Measurements from ENCODE around the gene SMC3.
"Not testable (repeated sequence)": the region's sequence is repeated elsewhere in the genome, so short reads cannot be mapped to it uniquely, and the experiment has no call there.

SMC3 gene

DNA sequence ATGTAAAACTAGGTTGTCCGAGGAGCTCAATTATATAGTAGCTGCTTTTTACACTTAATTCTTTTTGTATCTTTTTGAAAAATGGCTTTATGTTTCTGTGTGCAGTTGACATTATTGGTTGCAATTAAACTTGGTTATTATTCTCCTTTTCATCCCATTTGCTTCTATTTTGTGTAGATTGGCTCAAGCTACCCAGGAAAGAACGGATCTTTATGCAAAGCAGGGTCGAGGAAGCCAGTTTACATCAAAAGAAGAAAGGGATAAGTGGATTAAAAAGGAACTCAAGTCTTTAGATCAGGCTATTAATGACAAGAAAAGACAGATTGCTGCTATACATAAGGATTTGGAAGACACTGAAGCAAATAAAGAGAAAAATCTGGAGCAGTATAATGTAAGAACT lies 16.5 kb downstream of the SMC3 start:
- no peak for DNase-seq (ENCODE audit: low read depth)

DNA sequence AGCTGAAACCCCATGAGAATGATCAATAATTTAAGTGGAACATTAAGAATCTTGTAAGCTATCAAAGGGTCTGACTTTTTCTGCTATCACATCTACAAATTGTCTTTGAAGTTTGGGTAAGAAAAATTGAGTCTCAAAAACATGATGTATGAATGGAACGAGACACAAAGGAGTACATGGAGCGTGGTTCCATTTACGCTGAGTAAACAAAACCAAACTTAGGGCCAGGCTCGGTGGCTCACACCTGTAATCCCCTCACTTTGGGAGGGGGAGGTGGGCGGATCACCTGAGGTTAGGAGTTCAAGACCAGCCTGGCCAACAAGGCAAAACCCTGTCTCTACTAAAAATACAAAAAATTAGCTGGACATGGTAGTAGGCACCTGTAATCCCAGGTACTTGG lies 24.3 kb downstream of the SMC3 start:
- no peak for DNase-seq (ENCODE audit: low read depth)

DNA sequence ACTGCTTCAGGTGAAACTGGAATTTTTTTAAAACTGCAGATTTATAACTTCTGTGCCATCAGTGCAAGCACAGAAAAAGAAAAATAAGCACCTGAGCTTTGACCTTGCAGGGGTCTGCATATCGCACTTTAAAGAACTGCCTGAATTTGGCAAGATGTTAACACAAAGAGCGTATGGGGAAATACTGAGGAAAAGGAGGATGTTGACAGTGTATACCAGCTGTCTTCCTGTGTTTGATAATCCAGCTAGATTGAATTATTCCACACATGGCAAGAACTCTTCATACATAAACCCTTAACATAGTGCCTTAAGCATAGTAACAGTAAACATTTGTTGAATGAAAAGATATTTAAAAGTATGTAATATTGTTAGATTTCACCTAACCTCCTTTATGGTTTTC lies 30.0 kb downstream of the SMC3 start:
- DNase-seq (ENCODE audit: low read depth): no peak

DNA sequence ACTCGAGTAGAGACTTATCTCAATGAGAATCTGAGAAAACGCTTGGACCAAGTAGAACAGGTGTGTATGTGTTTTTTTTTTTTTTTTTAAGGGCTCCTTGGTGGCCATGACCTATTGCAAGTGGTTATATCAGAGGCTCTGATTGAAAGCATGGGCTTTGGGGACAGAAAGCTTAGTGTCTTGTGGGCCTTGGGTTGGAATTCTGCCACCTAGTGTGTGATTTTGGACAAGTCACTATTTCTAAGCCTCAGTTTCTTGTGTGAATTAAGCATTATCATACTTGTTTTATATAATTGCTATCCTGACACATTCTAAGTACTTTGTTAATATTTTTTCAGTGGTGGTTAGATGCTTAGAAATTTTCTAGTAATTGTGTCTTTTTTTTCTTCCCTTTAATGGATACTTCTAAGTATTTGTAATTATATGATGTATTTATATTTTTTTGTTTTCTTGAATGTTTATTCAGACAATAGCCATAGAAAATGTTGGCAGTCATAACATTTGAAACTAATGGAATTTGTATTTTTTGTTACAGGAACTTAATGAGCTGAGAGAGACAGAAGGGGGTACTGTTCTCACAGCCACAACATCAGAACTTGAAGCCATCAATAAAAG lies 33.1 kb downstream of the SMC3 start:
- no peak for DNase-seq (ENCODE audit: low read depth)

DNA sequence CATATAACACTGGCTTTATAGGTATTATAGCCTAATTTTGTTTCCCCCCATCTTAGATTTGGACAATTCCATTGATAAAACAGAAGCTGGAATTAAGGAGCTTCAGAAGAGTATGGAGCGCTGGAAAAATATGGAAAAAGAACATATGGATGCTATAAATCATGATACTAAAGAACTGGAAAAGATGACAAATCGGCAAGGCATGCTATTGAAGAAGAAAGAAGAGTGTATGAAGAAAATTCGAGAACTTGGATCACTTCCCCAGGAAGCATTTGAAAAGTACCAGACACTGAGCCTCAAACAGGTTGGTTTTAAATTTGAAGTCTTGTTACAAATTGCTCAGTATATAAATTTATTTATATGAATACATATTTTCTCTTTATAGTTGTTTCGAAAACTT lies 34.1 kb downstream of the SMC3 start:
- DNase-seq (ENCODE audit: low read depth): no peak

DNA sequence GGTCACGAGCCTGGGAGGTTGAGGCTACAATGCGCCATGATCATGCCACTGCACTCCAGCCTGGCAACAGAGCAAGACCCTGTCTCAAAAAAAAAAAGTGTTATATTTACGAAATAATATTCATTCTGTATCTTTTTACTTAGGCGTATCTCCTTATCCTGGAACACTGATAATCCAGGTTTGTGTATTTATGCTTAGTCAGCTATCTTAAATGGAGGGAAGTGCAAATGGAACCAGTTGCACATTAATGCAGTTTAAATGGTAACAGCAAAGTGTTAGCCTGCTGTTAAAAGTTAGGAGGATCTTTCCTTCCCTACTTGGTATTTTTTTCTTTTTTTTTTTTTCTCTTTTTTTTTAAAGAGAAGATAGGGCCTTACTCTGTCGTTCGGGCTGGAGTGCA lies 40.6 kb downstream of the SMC3 start:
- no peak for DNase-seq (ENCODE audit: low read depth)

DNA sequence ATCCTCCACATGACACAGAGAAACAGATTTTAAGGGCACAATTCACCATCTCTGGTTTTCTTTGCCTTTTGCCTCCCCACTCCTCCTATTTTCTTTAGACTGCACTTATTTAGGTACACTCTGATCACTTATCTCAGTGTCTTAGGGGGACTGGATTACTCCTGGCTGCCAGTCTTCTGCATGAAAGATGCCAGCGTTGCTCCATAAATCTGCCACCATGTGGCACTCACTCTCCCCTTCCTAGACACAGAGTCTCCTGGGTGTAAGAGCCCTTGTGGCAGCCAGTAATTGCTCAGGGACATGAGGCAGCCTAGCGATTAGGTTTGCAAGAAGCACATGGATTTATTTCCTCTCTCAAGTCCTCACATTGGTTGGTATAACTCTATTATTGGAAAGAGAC lies 42.1 kb downstream of the SMC3 start:
- DNase-seq (ENCODE audit: low read depth): no peak

DNA sequence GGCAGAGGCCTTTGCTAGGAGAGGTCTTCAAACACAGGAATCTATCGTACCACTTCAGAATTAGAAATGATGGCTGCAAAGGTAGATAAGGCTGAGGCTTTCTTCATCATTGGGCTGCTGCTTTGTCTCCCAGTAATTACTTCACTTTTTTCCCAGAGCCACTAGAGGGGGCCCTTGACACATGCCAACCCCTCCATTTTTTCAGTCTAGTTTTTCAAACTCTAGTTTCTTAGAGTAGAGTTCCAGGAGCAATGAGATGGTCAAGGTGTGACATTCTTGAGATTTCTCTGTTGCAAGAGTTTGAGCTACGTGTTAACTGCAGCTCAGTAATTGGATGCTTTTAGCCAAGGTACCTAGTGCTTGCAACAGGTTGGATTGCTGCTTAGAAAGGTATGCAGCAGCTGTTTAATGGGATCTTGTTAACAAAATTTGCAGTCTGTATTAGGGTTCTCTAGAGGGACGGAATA lies 42.8 kb downstream of the SMC3 start:
- no peak for DNase-seq (ENCODE audit: low read depth)

DNA sequence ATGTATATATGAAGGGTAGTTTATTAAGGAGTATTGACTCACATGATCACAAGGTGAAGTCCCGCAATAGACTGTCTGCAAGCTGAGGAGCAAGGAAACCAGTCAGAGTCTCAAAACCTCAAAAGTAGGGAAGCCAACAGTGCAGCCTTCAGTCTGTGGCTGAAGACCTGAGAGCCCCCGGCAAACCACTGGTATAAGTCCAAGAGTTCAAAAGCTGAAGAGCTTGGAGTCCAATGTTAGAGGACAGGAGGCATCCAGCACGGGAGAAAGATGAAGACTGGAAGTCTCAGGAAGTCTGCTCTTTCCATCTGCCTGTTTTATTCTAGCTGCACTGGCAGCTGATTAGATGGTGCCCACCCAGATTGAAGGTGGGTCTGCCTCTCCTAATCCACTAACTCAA lies 43.3 kb downstream of the SMC3 start:
- not testable (repeated sequence) for DNase-seq (ENCODE audit: low read depth)

DNA sequence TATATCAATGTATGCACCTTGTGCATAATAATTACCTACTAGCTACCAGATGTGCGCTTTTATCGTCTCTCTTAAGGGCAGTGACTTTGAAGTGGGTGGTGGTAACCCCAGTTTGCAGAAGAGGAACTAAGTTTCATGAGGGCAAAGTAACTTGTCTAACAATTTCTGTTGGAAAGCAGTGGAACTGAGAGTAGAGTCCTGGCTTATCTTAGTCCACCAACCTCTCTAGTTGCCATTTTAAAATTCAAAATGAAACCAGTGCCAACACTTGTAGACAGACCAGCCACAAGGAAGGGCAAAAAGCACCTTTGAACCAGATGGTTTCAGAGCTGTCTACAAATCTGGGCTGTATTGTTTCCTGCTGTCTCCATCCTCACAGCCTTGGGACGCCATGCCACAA lies 44.6 kb downstream of the SMC3 start:
- DNase-seq (ENCODE audit: low read depth): no peak

DNA sequence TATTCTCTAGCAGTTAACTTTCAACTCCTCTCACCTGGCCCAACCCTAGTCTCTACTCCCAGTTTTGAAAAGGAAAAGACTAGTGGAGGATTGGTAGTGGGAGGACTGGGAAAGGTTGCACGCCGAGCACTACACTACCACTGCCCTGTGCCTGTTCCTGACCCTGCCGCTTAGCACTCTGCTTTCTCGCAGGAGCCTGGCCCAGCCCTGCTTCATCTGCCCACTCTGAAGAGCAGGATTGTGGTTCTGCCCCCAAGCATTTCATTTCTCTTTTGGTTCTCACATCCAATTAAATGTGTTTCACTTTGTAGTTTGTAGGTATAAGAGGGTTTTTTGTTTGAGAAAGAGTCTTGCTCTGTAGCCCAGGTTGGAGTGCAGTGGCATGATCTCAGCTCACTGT lies 45.1 kb downstream of the SMC3 start:
- DNase-seq (ENCODE audit: low read depth): no peak

DNA sequence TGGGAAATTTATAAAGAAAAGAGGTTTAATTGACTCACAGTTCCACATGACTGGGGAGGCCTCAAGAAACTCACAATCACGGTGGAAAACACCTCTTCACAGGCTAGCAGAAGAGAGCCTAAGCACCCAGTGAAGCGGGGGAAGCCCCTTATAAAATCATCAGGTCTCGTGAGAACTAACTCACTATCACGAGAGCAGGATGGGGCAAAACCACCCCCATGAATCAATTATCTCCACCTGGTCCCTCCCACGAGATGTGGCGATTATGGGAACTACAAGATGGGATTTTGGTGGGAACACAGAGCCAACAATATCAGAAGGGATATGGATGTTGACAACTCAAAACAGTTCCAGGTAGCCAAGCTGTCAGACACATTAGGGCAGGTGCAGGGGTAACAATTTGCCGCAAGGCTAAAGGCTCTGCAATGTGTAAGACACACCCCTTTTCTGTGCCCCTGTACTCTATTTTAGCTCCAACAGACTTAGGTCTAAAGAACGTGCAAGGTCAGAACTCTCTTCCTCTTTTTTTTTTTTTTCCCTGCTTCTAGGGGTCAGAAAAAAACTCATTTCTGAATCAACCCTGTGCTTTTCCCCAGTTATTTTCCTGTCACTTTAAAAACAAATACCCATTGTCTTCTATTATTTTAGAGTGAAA lies 46.0 kb downstream of the SMC3 start:
- DNase-seq (ENCODE audit: low read depth): no peak

DNA sequence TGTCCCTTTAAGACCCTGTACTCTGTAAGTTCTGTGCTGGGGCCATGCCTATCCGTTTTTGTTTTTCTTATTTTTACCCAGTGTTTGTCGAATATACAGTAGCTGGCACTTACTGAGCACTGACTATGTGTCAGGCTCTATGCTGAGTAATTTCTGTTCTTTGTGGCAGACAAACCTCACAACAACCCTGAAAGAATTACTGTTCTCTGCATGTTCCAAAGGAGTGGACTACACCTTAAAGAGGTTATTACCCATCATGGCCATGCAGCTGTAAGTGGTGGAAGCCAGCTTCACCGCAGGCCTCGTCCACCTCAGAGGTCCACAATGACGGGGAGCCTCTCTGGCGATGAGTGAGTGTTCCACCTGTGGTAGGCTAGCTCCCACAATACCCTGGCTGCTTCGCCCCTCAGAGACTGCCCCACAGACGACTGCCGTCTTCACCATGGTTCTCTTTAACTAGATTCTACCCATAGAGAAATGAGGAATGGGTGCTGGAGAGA lies 46.6 kb downstream of the SMC3 start:
- DNase-seq (ENCODE audit: low read depth): no peak

DNA sequence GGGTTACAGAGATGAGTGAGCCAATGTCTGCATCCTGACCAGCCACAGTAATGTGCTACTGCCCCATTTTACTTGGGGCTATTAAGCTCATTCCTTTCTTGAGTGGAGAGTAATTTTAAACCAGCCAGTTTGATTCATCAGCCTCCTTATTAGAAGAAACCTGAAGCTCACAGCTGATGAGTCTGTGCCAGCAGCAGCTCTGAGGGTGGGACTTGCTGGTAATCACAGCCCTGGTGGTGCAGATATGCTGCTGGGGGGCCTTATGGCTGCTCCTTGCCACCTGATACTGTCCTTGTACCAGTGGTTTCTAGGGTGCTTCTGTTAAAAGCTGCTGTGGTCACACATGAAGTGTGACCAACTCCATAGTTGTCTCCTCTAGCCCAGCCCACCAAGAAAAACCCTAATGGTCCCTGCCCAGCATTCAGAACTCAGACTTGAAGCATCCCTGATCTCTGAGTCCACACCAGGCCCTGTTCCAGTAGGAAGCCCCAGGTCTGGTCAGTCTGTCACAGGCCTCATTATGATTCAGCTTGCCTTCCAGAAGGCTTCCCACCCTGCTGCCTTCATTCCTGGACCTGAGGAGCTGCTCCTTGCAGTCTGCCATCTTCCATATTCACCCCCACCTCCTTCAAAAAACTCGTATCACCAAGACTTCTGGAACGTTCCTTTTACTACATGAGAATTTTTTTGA lies 47.7 kb downstream of the SMC3 start:
- DNase-seq (ENCODE audit: low read depth): no peak

DNA sequence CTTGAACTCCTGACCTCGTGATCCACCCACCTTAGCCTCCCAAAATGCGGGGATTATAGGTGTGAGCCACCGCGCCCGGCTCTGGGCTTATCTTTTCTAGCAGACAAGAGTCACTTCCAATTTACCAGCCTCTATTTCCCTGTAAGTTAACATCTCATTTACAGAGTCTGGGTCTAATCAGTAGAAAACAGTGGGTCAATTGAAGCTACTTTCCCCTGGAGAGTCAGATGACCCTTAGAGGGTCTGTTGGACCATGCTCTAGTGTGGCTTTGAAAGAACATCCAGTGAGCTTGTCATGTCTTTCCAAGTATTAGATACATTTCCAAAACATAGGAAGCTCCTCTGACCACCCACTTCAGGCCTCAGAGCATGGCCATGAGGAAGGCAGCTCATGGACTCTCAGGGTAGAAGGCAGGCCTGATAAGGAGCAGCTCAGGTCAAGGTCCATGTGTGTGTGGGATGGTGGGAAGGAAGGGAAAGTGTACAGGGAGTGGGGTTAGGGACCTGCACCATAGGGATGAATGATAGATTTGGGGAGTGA lies 49.1 kb downstream of the SMC3 start:
- DNase-seq (ENCODE audit: low read depth): no peak

DNA sequence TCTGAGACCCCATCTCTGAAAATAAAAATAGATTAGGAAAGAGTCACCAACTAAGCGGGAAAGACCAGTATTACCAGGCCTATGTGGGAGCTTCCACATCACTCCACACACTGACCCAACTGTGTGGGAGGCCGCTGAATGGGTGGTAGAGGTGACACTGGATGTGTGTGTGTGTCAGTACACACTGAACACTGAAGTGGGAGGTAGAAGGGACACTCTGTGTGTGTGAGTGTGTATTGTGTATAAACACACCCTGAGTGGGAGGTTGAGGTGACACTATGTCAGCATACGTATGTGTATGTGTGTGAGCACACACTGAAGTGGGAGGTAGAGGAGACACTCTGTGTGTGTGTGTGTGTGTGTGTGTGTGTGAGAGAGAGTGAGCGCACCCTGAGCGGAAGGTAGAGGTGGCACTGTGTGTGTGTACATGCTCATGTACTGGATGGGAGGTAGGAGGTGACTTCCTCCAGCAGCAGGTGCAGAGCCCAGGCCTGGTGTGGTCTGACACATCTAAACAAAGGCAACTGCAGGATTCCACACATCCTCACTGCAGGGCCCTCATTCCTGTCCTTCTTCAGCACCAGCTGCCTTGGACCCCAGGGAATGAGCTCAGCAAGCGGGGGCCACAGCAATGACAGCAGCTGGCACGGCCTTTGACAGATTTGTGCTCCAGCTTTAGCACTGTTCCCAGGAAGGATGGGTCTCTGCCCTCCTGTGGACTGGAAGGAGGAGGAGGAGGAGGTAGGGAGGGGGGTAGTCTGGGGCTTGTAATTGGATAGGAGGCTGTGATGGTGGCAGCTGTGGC lies 50.1 kb downstream of the SMC3 start:
- DNase-seq (ENCODE audit: low read depth): no peak

DNA sequence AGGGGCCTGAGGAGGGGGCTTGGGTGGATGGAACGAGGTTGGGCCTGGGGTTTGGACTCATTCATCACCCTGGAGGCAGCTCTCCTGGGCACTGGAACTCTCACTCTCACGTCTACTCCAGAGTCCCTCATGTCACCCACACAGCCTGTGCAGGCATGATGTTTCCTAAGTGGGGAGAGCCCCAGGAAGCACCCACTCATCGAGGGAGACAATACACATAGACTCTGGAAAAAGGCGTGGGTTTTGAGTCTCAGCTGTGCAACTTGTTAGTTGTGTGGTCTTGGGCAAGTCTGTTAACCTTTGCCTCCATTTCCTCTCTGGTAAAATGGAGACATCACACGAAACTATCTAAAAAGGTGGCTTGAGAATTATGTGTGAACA lies 50.7 kb downstream of the SMC3 start:
- no peak for DNase-seq (ENCODE audit: low read depth)

DNA sequence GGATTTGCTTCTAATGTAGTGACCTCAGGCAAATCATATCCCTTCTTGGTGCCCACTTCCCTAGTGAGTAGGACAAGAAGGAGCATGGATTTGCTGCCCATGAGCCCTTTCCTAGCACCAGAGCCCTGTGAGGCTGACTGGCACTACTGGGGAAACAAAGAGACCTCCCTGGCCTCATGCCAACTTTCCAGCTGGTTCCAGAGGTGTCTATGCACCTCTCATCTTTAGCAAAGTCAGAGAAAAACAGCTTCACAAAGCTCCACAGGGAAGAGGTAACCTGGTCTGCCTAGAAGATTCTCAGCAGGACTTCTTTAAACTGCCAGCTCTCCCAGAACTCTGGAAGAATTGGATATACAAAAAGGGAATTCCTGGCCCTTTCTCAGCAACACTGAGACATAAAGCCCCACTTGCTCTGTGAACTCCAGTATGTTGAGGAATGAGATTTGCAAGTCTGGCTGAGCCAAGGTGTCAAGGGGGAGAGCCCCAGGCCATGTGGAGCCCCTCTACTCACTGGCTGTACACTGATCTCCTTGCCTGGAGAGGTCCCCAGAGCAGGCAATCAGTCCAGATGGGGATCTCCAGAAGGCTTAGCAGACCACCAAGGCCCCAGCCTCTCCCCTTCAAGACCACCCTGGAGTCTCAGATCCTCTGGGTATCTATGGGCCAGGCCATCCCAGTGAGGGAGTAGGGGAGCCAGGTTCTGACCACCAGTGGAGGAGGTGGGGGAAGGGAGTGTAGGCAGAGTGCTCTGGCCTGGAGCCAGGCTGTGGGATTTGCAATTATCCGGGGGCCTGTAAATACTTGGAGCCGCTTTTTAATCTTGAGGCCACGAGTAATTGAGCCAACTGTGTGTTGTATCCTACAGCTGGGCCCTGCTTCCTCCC lies 52.3 kb downstream of the SMC3 start:
- DNase-seq (ENCODE audit: low read depth): no peak

DNA sequence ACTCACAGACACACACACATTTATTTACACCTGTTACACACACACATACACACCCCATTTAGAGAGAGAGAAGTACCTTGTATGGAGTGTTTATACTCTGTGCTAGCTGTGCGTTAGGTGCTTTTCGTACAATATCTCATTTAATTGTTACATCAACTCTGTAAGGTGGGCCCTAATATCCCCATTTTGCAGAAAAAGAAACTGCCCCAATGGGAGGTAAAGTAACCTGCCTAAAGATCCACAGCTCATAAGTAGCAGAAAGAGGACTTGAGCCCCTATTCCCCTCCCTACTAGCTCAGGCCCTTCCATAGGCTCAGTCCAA lies 52.9 kb downstream of the SMC3 start:
- DNase-seq (ENCODE audit: low read depth): no peak

DNA sequence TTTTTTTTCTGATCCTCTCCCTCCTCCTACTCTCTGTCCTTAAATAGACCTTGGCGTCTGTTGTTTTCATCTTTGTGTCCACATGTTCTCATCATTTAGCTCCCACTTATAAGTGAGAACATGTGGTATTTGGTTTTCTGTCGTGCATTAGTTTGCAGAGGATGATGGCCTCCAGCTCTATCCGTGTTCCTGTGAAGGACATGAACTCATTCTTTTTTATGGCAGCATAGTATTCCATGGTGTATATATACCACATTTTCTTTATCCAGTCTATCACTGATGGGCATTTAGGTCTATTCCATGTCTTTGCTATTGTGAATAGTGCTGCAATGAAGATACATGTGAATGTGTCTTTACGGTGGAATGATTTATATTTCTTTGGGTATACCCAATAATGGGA lies 55.8 kb downstream of the SMC3 start:
- not testable (repeated sequence) for DNase-seq (ENCODE audit: low read depth)

DNA sequence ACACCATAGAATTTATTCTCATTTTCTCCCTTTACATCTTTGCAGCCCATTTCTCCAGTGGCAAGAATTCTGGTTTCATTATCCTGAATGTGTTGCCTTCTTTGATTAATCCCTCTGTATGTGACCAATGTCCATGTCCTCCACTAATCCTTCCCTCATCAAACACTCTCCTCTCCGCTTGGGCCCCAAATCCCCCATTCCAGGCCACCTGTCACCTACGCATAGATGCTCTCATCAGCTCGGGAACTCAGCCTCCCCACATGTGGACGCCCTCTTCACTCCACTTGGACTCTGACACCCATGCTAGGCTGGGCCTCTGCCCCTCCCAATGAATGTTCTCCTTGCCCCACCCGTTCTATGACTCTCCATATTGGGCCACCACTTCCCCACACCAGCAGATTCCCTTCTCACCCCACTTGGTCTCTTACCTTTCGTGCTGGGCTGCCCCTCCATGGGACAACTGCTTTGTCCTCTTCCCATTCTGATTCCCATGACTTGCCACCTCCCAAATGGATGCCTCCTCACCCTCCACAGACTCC lies 57.9 kb downstream of the SMC3 start:
- no peak for DNase-seq (ENCODE audit: low read depth)
